Measurements from ENCODE around the gene XK. TPM values are rescaled to one million over a fixed set of nuclear protein-coding genes. Genes with fewer than 3 reads are reported as not detected.

XK gene
- total and polyA plus RNA-seq, 2 experiments from 2014 or later = 2.2 to 7.2 TPM

- no peak overlapping the region for H3K4me3 ChIP-seq
- no peaks in the 10 kb centered on the region for H3K9me3 ChIP-seq (ENCODE audit: low read depth)
- H3K4me1 ChIP-seq (ENCODE audit: low read depth) = peaks cover 9% of the 10 kb centered on the region
- TF ChIP-seq CTCF (IDR thresholded peaks at IDR 0.05; ENCODE audit: low read depth, low read length) = no peak
- DNase-seq (ENCODE audit: low read depth in 1 of 2, low spot score in 1 of 2) = no peak
- H3K36me3 ChIP-seq = no peaks in the 10 kb centered on the region
- no peak overlapping the region for H3K27ac ChIP-seq
- no peaks in the 10 kb centered on the region for H3K27me3 ChIP-seq
Measured at GRCh38 chrX:37722595-37722994, 37.0 kb downstream of the XK start.

GRCh38 chrX:37726346-37726745, 40.8 kb downstream of the XK start:
- no peak for DNase-seq (ENCODE audit: low read depth in 1 of 2, low spot score in 1 of 2)
- Histone ChIP-seq H3K36me3 (no peaks in the 10 kb centered on the region), H3K27ac (no peak overlapping the region), H3K4me1 (ENCODE audit: low read depth) (peaks cover 9% of the 10 kb centered on the region), H3K4me3 (no peak overlapping the region), H3K9me3 (ENCODE audit: low read depth) (no peaks in the 10 kb centered on the region), H3K27me3 (no peaks in the 10 kb centered on the region)
- TF ChIP-seq CTCF (IDR thresholded peaks at IDR 0.05; ENCODE audit: low read depth, low read length) = no peak

- Histone ChIP-seq H3K4me3 (no peak overlapping the region), H3K27ac (no peak overlapping the region), H3K4me1 (ENCODE audit: low read depth) (no peaks in the 10 kb centered on the region), H3K9me3 (ENCODE audit: low read depth) (no peaks in the 10 kb centered on the region), H3K36me3 (no peaks in the 10 kb centered on the region), H3K27me3 (no peaks in the 10 kb centered on the region)
- TF ChIP-seq CTCF (IDR thresholded peaks at IDR 0.05; ENCODE audit: low read depth, low read length) = peak; percentile 69
- peak; percentile 72 to 79 for DNase-seq (ENCODE audit: low read depth in 1 of 2, low spot score in 1 of 2)
Measured at GRCh38 chrX:37745354-37745753, 59.8 kb downstream of the XK start.

GRCh38 chrX:37745835-37746217, 60.2 kb downstream of the XK start:
- Histone ChIP-seq H3K27me3 (no peaks in the 10 kb centered on the region), H3K4me1 (ENCODE audit: low read depth) (no peaks in the 10 kb centered on the region), H3K4me3 (no peak overlapping the region), H3K36me3 (no peaks in the 10 kb centered on the region), H3K9me3 (ENCODE audit: low read depth) (no peaks in the 10 kb centered on the region), H3K27ac (no peak overlapping the region)
- TF ChIP-seq CTCF (IDR thresholded peaks at IDR 0.05; ENCODE audit: low read depth, low read length) = no peak
- DNase-seq (ENCODE audit: low read depth in 1 of 2, low spot score in 1 of 2) = no peak

GRCh38 chrX:37746218-37746941, 60.8 kb downstream of the XK start:
- Histone ChIP-seq H3K36me3 (no peaks in the 10 kb centered on the region), H3K27me3 (no peaks in the 10 kb centered on the region), H3K4me1 (ENCODE audit: low read depth) (no peaks in the 10 kb centered on the region), H3K4me3 (no peak overlapping the region), H3K9me3 (ENCODE audit: low read depth) (no peaks in the 10 kb centered on the region), H3K27ac (no peak overlapping the region)
- no peak for TF ChIP-seq CTCF (IDR thresholded peaks at IDR 0.05; ENCODE audit: low read depth, low read length)
- no peak for DNase-seq (ENCODE audit: low read depth in 1 of 2, low spot score in 1 of 2)
